Measurements from ENCODE around the gene ATAD3A. TPM values are rescaled to one million over a fixed set of nuclear protein-coding genes. Genes with fewer than 3 reads are reported as not detected.
"Not testable (repeated sequence)": the region's sequence is repeated elsewhere in the genome, so short reads cannot be mapped to it uniquely, and the experiment has no call there.

ATAD3A gene
- polyA plus RNA-seq (2012; ENCODE audit: insufficient read depth, insufficient read length, low read depth), result 88.1 TPM

- Histone ChIP-seq H3K4me3 (ENCODE audit: low read depth, low read length) (peak within 1 kb of the TSS; percentile 89), H3K9me3 (no peaks in the 10 kb centered on the region), H3K4me1 (no peaks in the 10 kb centered on the region), H3K36me3 (peaks cover 17% of the 10 kb centered on the region), H3K27me3 (no peaks in the 10 kb centered on the region)
- peak; percentile 99 for DNase-seq
- no peak for TF ChIP-seq CTCF (IDR thresholded peaks at IDR 0.05; ENCODE audit: low read depth, low read length)
Measured at GRCh38 chr1:1511533-1512285, at the start of gene ATAD3A. Gene ATAD3A (plus strand): TSS chr1:1512162. CDS start chr1:1512269, 107 bp downstream.

- Histone ChIP-seq H3K4me1 (peaks cover 4% of the 10 kb centered on the region), H3K9me3 (peaks cover 3% of the 10 kb centered on the region; the same call in 1 of the 2 replicates), H3K27me3 (no peaks in the 10 kb centered on the region), H3K4me3 (ENCODE audit: low read depth, low read length) (peak overlapping the region; percentile 32), H3K36me3 (no peaks in the 10 kb centered on the region)
- peak; percentile 74 for DNase-seq
- TF ChIP-seq CTCF (IDR thresholded peaks at IDR 0.05; ENCODE audit: low read depth, low read length), result no peak
Measured at GRCh38 chr1:1462318-1462966, 49.5 kb upstream of the ATAD3A start.

GRCh38 chr1:1463312-1463711 lies 48.6 kb upstream of the ATAD3A start:
- H3K9me3 ChIP-seq, result peaks cover 3% of the 10 kb centered on the region; the same call in 1 of the 2 replicates
- TF ChIP-seq CTCF (IDR thresholded peaks at IDR 0.05; ENCODE audit: low read depth, low read length), result no peak
- peaks cover 4% of the 10 kb centered on the region for H3K4me1 ChIP-seq
- H3K4me3 ChIP-seq (ENCODE audit: low read depth, low read length), result no peak overlapping the region
- H3K36me3 ChIP-seq, result no peaks in the 10 kb centered on the region
- no peak for DNase-seq
- no peaks in the 10 kb centered on the region for H3K27me3 ChIP-seq

GRCh38 chr1:1468196-1468985 lies 43.6 kb upstream of the ATAD3A start:
- not testable (repeated sequence) for H3K36me3 ChIP-seq; H3K27me3 ChIP-seq; H3K4me3 ChIP-seq (ENCODE audit: low read depth, low read length); H3K4me1 ChIP-seq; H3K9me3 ChIP-seq; DNase-seq

GRCh38 chr1:1470626-1471388 lies 41.2 kb upstream of the ATAD3A start:
- DNase-seq, result no peak
- H3K9me3 ChIP-seq, result no peaks in the 10 kb centered on the region
- peak overlapping the region; percentile 96 for H3K4me3 ChIP-seq (ENCODE audit: low read depth, low read length)
- no peaks in the 10 kb centered on the region for H3K27me3 ChIP-seq
- peaks cover 14% of the 10 kb centered on the region for H3K36me3 ChIP-seq
- no peak for TF ChIP-seq CTCF (IDR thresholded peaks at IDR 0.05; ENCODE audit: low read depth, low read length)
- peaks cover 4% of the 10 kb centered on the region for H3K4me1 ChIP-seq
